Upper lobe of left lung (tissue), 4 donors: ENCODE measurements around the gene ZNF556.
"Not testable (repeated sequence)": the region's sequence is repeated elsewhere in the genome, so short reads cannot be mapped to it uniquely, and the experiment has no call there.

Experiments
- CTCF ChIP-seq, 6 experiments: fragments of 450-650 bp in 4 of 6; fragments of 200-600 bp in 2 of 6; sonication (generic) in 2 of 6; IDR thresholded peaks; one replicate each; pipeline ENCODE4 v1.5.1; 2016 to 2019; ENCODE audit warnings: antibody characterized with exemption in 6 of 6
- POLR2A ChIP-seq, 4 donors: fragments of 450-650 bp; IDR thresholded peaks; one replicate each; pipeline ENCODE4 v1.5.1; 2016 to 2017; ENCODE audit warnings: antibody characterized with exemption in 4 of 4, mild to moderate bottlenecking in 2 of 4
- POLR2AphosphoS5 ChIP-seq, 2 donors: sonication (generic); formaldehyde crosslinking; IDR thresholded peaks; one replicate each; pipeline ENCODE4 v1.5.1; 2017; ENCODE audit warnings: antibody characterized with exemption in 2 of 2

GRCh38 chr19:2890531-2890930, 23.4 kb downstream of the ZNF556 start:
- not testable (repeated sequence) for TF ChIP-seq CTCF, POLR2A, POLR2AphosphoS5 (IDR thresholded peaks at IDR 0.05)
